ENCODE results near the gene TBX21. TPM values are rescaled to one million over a fixed set of nuclear protein-coding genes. Genes with fewer than 3 reads are reported as not detected.

The TBX21 gene
- total and polyA plus RNA-seq, 12 donors, result 0.06 to 2.0 (median 0.50) TPM; not detected in 2

DNA sequence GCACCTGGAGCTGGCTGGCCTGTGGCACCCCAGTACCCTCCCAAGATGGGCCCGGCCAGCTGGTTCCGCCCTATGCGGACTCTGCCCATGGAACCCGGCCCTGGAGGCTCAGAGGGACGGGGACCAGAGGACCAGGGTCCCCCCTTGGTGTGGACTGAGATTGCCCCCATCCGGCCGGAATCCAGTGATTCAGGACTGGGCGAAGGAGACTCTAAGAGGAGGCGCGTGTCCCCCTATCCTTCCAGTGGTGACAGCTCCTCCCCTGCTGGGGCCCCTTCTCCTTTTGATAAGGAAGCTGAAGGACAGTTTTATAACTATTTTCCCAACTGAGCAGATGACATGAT, 12.0 kb downstream of the TBX21 start:
- H3K27me3 ChIP-seq, result peaks cover 35% of the 10 kb centered on the region
- no peaks in the 10 kb centered on the region for H3K4me1 ChIP-seq (replicated peaks in 1 of 2)
- TF ChIP-seq POLR2A (IDR thresholded peaks at IDR 0.05), result no peak
- no peaks in the 10 kb centered on the region for H3K9me3 ChIP-seq (replicated peaks in 1 of 3)
- H3K4me3 ChIP-seq, result no peak overlapping the region
- DNase-seq, result no peak
- WGBS, 4 donors, result 54 to 65% (median 64%) methylated on average over 5 to 10 of the region's 10 CpGs
- intact Hi-C loops (cut with DNase I), result no loop called here
- no peak overlapping the region for H3K27ac ChIP-seq
- H3K36me3 ChIP-seq (replicated peaks in 1 of 2), result no peaks in the 10 kb centered on the region

DNA sequence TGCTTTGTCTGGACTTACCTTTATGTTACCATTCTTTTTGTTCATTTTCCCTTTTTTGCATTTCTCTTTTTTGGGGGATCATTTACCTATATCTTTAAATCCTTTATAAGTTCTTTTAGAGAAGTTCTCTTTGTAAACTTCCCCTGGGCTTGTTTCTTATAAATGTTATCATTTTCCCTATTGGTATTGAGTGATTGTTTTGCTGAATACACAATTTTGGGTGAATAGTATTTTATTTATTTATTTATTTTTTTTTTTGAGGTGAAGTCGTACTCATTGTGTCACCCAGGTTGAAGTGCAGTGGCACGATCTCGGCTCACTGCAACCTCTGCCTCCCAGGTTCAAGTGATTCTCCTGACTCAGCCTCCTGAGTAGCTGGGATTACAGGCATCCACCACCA, 18.4 kb downstream of the TBX21 start:
- TF ChIP-seq, protein P1, sequence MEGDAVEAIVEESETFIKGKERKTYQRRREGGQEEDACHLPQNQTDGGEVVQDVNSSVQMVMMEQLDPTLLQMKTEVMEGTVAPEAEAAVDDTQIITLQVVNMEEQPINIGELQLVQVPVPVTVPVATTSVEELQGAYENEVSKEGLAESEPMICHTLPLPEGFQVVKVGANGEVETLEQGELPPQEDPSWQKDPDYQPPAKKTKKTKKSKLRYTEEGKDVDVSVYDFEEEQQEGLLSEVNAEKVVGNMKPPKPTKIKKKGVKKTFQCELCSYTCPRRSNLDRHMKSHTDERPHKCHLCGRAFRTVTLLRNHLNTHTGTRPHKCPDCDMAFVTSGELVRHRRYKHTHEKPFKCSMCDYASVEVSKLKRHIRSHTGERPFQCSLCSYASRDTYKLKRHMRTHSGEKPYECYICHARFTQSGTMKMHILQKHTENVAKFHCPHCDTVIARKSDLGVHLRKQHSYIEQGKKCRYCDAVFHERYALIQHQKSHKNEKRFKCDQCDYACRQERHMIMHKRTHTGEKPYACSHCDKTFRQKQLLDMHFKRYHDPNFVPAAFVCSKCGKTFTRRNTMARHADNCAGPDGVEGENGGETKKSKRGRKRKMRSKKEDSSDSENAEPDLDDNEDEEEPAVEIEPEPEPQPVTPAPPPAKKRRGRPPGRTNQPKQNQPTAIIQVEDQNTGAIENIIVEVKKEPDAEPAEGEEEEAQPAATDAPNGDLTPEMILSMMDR (IDR thresholded peaks at IDR 0.05), result no peak
- TF ChIP-seq POLR2A (IDR thresholded peaks at IDR 0.05), result no peak
- peaks cover under 1% of the 10 kb centered on the region for H3K27me3 ChIP-seq
- intact Hi-C loops (cut with DNase I), result no loop called here
- 75 to 88% (median 83%) methylated on average over 3 of the region's 3 CpGs for WGBS, 4 donors
- no peaks in the 10 kb centered on the region for H3K9me3 ChIP-seq (replicated peaks in 1 of 3)
- DNase-seq, result no peak
- H3K36me3 ChIP-seq (replicated peaks in 1 of 2), result no peaks in the 10 kb centered on the region
- no peak overlapping the region for H3K27ac ChIP-seq
- H3K4me3 ChIP-seq, result no peak overlapping the region
- no peaks in the 10 kb centered on the region for H3K4me1 ChIP-seq (replicated peaks in 1 of 2)

DNA sequence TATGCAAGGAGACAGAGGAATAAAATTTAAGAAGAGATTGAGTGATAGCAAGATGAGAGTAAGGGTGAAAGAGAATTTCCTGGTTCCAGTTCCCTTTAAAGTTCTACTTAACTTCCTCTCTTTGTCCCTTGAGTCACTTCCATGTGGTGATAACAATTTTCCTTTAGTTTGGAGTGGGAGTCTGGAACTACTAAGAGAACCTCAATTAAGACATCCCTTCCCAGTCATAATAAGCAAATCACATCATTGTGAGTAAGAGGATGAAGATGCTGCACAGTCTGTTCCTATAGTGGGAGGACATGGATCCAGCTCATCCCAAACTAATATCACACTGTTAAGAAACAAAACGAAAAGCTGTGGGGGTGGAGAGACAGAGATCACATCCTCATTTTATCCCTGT, 24.4 kb downstream of the TBX21 start:
- 22 to 33% (median 28%) methylated on average over 1 of the region's 1 CpG for WGBS, 4 donors
- H3K4me1 ChIP-seq (replicated peaks in 1 of 2), result no peaks in the 10 kb centered on the region
- intact Hi-C loops (cut with DNase I), result no loop called here
- no peaks in the 10 kb centered on the region for H3K27me3 ChIP-seq
- no peak for DNase-seq
- no peak overlapping the region for H3K27ac ChIP-seq
- no peak for TF ChIP-seq POLR2A (IDR thresholded peaks at IDR 0.05)
- TF ChIP-seq, protein P1 (IDR thresholded peaks at IDR 0.05), result no peak
- no peaks in the 10 kb centered on the region for H3K36me3 ChIP-seq (replicated peaks in 1 of 2)
- no peak overlapping the region for H3K4me3 ChIP-seq
- H3K9me3 ChIP-seq (replicated peaks in 1 of 3), result no peaks in the 10 kb centered on the region

DNA sequence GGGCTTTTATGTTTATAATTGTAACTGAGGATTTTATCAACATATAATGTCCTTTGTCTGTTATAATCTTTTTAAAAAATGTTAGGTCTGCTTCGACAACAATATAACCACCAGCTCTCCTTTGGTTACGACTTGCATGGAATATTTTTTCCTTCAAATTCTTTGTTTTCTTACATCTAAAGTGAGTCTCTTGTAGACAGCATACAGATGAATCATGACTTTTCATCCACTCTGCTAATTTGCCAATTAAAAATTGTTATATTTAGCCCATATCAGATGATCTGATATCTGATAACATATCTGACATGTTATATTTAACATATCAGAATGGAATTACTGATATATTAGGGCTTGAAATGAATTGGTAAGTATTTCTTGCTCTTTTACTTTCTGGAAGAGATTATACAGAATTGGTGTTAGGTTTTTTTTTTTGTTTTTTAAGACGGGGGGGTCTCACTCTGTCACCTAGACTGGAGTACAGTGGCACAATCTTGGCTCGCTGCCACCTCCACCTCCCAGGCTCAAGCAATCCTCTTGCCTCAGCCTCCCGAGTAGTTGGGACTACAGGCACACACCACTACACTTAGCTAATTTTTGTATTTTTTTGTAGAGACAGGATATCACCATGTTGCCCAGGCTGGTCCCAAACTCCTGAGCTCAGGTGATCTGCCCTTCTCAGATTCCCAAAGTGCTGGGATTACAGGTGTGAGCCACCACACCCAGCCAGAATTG, 27.5 kb downstream of the TBX21 start:
- Histone ChIP-seq H3K27me3 (no peaks in the 10 kb centered on the region), H3K4me1 (replicated peaks in 1 of 2) (no peaks in the 10 kb centered on the region), H3K9me3 (replicated peaks in 1 of 3) (no peaks in the 10 kb centered on the region), H3K4me3 (no peak overlapping the region), H3K27ac (no peak overlapping the region), H3K36me3 (replicated peaks in 1 of 2) (no peaks in the 10 kb centered on the region)
- WGBS, 4 donors, result 63 to 69% (median 66%) methylated on average over 5 of the region's 5 CpGs
- intact Hi-C loops (cut with DNase I), result no loop called here
- TF ChIP-seq, protein P1 (IDR thresholded peaks at IDR 0.05), result no peak
- no peak for TF ChIP-seq POLR2A (IDR thresholded peaks at IDR 0.05)
- peak in 1 of 7 donors; percentile 15 for DNase-seq

DNA sequence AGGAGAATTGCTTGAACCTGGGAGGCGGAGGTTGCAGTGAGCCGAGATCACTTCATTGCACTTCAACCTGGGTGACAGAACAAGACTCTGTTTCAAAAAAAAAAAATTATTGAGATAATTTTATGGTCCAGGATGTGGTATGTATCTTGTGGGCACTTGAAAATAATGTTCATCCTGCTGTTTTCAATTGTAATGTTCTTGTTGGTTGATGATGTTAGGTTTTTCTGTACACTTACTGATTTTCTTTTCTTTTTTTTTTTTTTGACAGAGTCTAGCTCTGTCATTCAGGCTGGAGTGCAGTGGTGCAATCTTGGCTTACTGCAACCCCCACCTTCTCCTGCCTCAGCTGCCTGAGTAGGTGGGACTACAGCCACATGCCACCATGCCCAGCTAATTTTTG, 29.7 kb downstream of the TBX21 start:
- H3K4me3 ChIP-seq, result no peak overlapping the region
- H3K27ac ChIP-seq, result no peak overlapping the region
- WGBS, 4 donors, result 70 to 91% (median 85%) methylated on average over 2 of the region's 2 CpGs
- H3K4me1 ChIP-seq (replicated peaks in 1 of 2), result no peaks in the 10 kb centered on the region
- intact Hi-C loops (cut with DNase I), result no loop called here
- H3K36me3 ChIP-seq (replicated peaks in 1 of 2), result no peaks in the 10 kb centered on the region
- no peak for DNase-seq
- TF ChIP-seq, protein P1 (IDR thresholded peaks at IDR 0.05), result no peak
- no peak for TF ChIP-seq POLR2A (IDR thresholded peaks at IDR 0.05)
- no peaks in the 10 kb centered on the region for H3K27me3 ChIP-seq
- no peaks in the 10 kb centered on the region for H3K9me3 ChIP-seq (replicated peaks in 1 of 3)
